ENCODE data around the gene STAT5B. TPM values are rescaled to one million over a fixed set of nuclear protein-coding genes. Genes with fewer than 3 reads are reported as not detected.

STAT5B gene
- total and polyA plus RNA-seq, 9 of the 15 experiments (the other 6 are each of a cell fraction or from before 2014, with no cell fraction given), result 20.8 to 176 (median 92.4) TPM

GRCh38 chr17:42311240-42312034 is 35.2 kb upstream of the STAT5B start (continued):
- TF ChIP-seq ID3 (CRISPR knock-in tag; IDR thresholded peaks at IDR 0.05) (no peak), ID3 (tag; IDR thresholded peaks at IDR 0.05) (no peak), MCM3 (IDR thresholded peaks at IDR 0.05) (no peak), SRSF7 (optimal IDR thresholded peaks at IDR 0.05; ENCODE audit: low read depth, low read length) (no peak), MGA (IDR thresholded peaks at IDR 0.05) (peak; percentile 85), POLR2G (IDR thresholded peaks at IDR 0.05; ENCODE audit: low read depth, low read length) (no peak), BHLHE40 (IDR thresholded peaks at IDR 0.05; ENCODE audit: low read length) (peak; percentile 77), CREM (IDR thresholded peaks at IDR 0.05; ENCODE audit: low read depth) (peak; percentile 68; the same call in 1 of the 2 replicates), NR4A1 (CRISPR knock-in tag; IDR thresholded peaks at IDR 0.05) (no peak), NR4A1 (tag; IDR thresholded peaks at IDR 0.05) (no peak; the same call in 1 of the 2 replicates), CSDE1 (IDR thresholded peaks at IDR 0.05) (no peak), CBX1 (IDR thresholded peaks at IDR 0.05; ENCODE audit: low read depth) (no peak), RBM15 (IDR thresholded peaks at IDR 0.05; ENCODE audit: insufficient read depth, low read length) (no peak), ZFP30 (CRISPR knock-in tag; IDR thresholded peaks at IDR 0.05; ENCODE audit: borderline replicate concordance) (no peak), BMI1 (IDR thresholded peaks at IDR 0.05; ENCODE audit: low read length) (no peak), ZNF449 (CRISPR knock-in tag; IDR thresholded peaks at IDR 0.05) (no peak)

Data from K562 (cell line).